GM18907 (cell line): ENCODE data around the gene STAT3.
A peak's percentile ranks its signal among the peaks of the same experiment; 100 is the strongest.
"Not testable (repeated sequence)": the region's sequence is repeated elsewhere in the genome, so short reads cannot be mapped to it uniquely, and the experiment has no call there.

Source experiments
- ATAC-seq: cut with Tn5 transposase; IDR thresholded peaks from one replicate; pipeline ENCODE4 v1.9.1; 2021; ENCODE audit warnings: mild to moderate bottlenecking, moderate library complexity; ENCODE audit not compliant: unreplicated experiment

The STAT3 gene

GRCh38 chr17:42388381-42389134, at the start of gene STAT3:
STAT3 (minus strand) TSS chr17:42388442; CDS start chr17:42348516, 39,926 bp downstream.
- peak; percentile 91 for ATAC-seq

- ATAC-seq = no peak
These were observed 48.1 kb upstream of the STAT3 start for GRCh38 chr17:42436391-42436790.

GRCh38 chr17:42431758-42432161, 43.5 kb upstream of the STAT3 start:
- ATAC-seq = no peak

GRCh38 chr17:42429726-42430447, 41.6 kb upstream of the STAT3 start:
- ATAC-seq = no peak

GRCh38 chr17:42428141-42428944, 40.1 kb upstream of the STAT3 start:
- no peak for ATAC-seq

GRCh38 chr17:42424991-42425610, 36.9 kb upstream of the STAT3 start:
- ATAC-seq = no peak

- no peak for ATAC-seq
These were observed 35.5 kb upstream of the STAT3 start for GRCh38 chr17:42423766-42424165.

GRCh38 chr17:42422958-42423712, 34.9 kb upstream of the STAT3 start, which contains the start of gene CAVIN1:
CAVIN1 (minus strand) TSS chr17:42423256; CDS start chr17:42423097, 159 bp downstream.
- no peak for ATAC-seq

- no peak for ATAC-seq
These were observed 34.2 kb upstream of the STAT3 start for GRCh38 chr17:42422412-42422957.

GRCh38 chr17:42421507-42422338, 33.5 kb upstream of the STAT3 start:
- no peak for ATAC-seq

- ATAC-seq = no peak
These were observed 32.9 kb upstream of the STAT3 start for GRCh38 chr17:42421136-42421506.

GRCh38 chr17:42417981-42418380, 29.7 kb upstream of the STAT3 start:
- ATAC-seq = not testable (repeated sequence)

GRCh38 chr17:42414704-42415409, 26.6 kb upstream of the STAT3 start:
- ATAC-seq = no peak

- ATAC-seq = no peak
These were observed 25.3 kb upstream of the STAT3 start for GRCh38 chr17:42413464-42414040.

GRCh38 chr17:42411905-42412679, 23.9 kb upstream of the STAT3 start:
- no peak for ATAC-seq

GRCh38 chr17:42411361-42411760, 23.1 kb upstream of the STAT3 start:
- no peak for ATAC-seq

GRCh38 chr17:42410319-42410685, 22.1 kb upstream of the STAT3 start:
- no peak for ATAC-seq
